Ureter (tissue), 1 donor: ENCODE measurements around the gene PDK2. TPM values are rescaled to one million over a fixed set of nuclear protein-coding genes. Genes with fewer than 3 reads are reported as not detected.

Source experiments
- DNase-seq: peaks from one replicate; pipeline ENCODE4 v3.0.0-alpha.2; 2020; ENCODE audit warnings: low spot score
- total RNA-seq: library from RNA; stranded (reverse); gene quantifications from one replicate; pipeline ENCODE4 v1.2.4, GENCODE V29; 2023
- donor health status: DM: yes; HTN: yes; CAD: no.

The PDK2 gene
- total RNA-seq, 1 donor from 2014 or later: 25.7 TPM

DNA sequence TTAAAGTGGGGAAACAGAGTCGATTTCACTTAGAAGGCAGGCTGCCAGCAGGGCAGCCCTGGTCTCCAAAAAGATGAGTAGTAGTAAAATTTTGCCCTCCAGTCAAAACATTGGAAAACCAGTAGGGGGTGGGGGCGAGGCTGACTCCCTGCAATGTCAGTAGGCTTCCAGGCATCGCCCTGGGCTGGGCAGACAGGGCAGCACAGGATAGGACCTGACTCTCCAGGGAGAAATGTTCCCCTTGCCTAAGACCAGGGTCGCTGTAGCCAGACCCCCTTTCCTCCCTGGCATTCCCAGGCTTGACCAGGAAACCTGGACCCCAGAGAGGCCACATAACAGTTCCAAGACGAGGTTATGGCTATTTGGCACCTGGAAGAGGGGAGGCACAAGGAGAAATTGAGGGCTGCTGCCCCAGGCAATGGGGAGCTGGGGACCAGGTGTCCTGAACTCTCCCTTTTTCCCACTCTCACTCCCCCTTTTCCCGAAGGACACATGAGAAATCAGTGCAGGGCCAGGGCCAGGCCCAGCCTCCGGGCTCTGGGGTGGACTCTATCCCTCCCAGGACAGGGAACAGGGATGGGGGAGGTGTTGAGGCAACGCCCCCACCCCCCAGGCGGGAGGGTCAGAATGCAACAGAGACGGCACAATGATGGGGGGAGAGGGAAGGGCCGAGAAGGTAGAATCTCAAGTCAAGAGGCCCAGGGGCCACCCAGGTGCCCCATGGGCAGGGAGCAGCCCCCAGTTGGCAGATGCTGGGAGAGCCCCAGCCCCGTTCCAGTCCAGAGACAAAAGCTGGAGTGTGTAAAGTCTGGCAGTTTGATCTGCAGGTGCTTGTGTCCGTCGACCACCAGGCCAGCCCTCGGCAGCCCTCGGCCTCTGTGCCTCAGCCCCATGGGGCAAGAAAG is 39.3 kb downstream of the PDK2 start:
- DNase-seq: no peak

DNA sequence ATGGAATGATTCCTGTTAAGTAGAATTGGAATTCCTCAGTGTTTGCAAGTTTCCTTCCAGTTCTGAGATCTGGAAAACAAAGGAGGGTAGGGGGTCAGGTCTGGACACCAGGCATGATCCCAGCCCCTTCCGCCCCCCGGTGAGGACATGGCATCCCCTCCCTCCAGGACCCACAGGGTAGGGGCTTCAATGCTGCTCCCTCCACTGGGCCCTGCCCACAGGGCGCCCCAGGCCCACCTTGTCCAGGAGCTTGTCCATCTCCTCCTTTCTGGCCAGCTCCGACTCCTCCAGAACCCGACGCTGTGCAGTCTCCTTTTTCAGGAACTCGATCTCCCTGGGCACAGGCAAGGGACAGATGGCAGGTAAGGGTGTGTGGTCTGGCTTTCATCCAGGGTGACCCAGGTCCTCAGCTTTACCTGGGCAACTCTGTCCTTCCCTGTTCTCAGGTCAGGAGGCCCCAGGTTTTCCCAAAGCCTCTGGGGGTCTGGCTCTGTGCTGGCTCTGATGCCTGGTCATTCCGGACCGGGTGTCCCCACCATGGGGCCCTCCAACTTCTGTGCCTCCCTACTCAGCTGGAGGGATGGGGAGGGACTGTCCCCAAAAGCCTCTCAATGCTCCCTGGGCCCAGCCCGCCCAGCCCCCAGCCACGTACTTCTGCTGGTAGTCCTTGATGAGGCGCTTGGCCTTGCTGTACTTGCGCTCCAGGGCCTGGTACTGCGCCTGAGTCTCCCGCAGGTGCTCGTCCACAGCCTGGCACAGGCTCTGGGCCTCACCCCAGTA is 40.4 kb downstream of the PDK2 start:
- DNase-seq: no peak

DNA sequence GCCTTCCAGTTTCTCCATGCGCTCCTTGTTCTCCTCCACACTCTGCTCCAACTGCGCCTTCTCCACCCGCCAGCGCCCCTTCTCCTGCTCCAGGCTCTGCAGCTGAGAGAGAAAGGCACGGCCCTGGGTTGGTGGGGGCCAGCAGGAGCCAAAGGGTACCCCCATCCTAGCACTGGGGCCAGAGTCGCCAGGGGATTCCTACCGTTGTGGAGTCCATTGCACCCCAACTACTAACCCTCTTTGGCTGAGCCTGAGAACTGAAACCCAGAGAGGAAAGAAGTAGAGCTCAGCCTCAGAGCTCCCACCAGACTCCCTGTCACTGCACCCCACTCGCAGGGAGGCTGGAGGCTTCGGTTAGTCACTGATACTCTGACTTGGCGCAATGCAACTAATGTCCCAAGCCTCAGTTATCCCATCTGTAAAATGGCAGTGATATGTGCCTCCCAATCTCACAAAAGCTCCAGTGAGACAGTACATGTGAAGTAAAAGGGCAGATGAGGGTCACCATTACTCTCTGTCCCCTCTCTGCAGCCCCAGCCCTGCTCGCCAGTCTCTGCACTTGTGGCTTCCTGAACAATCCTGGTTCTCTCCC is 41.0 kb downstream of the PDK2 start:
- DNase-seq: no peak

DNA sequence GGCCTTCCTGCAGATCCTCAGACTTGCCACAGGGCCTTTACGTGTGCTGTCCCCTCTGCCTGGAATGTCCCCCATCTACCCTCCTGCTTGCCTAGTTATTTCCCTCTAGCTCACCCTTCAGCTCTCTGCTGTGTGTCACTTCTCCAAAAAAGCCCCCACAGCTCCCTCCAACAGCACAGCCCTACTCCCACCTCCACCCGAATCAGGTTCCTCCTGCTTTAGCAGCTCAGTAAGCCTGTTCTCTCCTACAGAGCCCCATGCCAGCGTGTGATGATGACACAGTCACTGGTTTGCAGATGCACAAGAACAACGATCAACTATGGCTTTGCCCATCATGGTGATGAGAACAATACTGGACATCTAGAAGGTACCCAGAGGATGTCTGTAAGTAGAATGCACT is 41.9 kb downstream of the PDK2 start:
- no peak for DNase-seq

DNA sequence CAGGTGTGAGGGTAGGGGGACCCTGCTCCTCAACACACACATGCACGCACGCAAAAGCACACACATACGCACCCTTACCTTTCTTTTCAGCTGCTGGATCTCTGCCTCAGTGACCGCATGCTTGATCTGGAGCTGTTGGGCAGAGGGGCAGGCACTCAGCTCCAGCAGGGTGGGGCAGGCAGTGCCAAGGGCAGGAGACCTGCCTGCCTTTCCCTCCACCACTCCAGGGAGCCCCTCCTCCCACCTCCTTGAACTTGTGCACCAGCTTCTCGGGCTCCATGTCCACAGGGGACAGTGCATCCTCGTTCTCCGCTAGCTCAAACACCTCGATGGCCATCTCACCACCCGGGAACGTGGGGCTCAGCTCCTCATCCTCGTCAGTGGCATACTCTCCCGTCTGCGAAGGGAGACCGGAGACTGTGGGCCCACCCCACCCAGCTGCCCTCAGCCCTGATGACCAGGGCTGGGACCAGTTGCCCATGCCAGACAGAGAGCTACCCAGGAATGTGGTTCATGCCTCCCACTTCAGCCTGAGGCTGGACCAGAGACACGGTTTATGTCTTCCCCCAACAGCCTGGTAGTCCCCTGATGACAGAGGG is 44.1 kb downstream of the PDK2 start:
- no peak for DNase-seq

DNA sequence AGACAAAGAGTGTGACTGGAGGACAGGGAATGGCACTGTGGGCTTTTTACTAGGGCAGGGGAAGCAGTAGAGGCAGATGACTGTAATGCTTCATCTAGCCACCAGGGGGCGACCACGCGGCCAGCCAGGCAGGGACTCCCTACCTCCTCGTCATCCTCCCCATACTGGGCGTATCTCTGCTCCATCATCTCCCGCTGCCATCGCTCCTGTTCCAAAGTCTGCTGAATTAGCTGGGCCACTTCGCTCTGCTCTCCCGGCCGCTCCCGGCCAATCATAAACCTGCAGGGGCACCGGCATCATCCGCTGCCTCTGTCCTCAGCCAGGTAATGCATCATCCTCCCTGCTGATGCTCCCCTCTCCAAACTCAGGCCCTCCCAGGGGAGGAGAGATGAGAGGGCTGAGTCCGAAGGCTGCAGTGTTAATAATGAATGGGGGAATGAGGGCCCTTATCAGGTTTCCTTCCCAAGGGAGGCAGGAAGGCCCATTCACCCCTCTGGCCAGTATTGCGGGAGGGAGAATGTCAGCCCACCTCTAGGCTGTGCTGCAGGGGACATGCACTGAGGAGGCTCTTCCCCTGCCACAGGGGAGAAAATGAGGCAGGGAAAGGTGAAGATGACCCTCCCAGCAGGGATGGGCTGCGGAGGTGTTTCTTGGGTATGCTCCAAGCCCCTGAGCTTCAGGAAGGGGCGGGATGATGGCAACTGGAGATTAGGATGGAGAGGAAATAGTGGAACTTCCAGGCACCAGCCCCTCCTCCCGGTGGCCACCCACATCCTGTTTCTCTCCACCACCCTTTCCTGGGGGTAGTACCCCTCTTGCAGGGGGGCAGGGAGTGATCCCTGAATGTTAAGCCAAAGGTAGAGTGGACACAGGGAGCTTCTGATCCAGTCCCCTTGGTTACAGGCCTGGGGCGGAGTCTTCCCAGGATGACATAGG is 45.1 kb downstream of the PDK2 start:
- peak; percentile 80 for DNase-seq

DNA sequence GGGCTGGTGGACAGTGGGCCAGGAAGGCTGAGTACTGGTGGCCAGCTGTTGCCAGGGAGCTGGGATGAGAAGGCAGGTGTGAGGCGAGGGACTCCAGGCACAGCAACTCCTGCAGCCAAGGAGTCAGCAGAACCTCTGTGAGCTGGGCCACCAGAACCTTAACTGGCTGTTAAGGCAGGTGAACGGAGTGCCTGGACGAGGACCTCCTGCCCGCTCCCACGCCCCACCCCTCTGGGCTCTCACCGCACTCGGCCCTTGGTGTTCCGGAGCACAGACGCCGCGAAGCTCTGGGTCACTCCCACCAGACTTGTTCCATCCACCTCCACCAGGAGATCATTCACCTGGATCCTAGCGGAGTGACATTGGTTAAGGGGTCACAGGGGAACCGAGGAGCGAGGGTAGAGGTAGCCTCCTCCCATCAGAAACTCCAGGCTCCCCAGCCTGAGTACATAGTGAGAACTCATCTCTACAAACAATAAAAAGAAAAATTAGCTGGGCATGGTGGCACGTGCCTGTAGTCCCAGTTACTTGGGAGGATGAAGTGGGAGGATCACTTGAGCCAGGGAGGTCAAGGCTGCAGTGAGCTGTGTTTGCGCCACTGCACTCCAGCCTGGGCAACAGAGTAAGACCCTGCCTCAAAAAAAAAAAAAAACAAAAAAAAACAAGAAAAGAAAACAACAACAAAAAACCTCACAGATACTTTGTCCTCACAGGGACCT is 46.0 kb downstream of the PDK2 start:
- no peak for DNase-seq

DNA sequence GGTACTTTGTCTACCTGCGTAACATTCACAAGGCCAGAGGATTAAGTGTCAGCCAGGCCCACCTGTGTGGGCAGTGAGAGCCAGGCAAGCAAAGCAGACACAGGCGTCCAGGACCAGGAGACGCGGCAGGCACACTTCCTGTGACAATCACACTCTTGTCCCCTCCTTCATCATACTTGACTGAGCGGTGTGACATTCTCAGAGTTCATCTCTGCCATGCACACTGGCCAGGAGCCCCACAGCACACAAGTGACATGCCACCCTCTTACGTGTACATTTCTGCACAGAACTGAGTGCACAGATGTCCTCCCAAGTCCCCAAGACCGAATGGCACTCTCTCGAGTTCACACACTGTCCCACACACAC is 46.6 kb downstream of the PDK2 start:
- no peak for DNase-seq

DNA sequence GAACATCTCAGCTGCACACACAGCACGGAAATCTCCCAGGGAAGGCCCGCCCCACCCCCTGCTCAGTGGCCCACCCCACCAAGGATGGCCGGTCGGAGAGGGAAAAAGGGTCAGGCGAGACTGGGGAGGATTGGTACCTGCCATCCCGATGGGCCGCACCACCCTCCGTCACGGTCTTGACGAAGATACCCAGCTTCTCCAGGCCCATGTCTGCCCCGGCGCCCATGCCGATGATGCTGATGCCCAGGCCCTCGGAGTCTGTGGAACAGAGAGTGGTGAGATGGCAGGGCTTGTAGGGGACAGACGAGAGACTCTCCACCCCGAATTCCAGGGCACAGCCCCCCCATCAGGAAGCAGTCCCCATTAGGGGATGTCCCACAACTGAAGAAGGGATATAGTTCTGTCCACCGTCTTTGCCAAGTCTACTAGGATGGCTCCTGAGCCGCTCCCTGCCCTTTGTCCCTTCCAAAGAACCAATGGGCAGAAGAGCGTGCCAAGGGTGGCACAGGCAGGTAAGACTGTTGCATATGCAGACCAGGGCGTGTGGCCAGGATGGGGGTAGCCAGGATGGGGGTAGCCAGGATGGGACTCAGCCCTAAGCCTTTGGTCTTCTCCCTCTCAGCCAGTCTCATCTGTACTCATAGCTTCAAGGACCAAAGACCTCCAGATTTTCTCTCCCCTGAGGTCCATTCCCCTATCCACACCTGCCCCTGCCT is 48.5 kb downstream of the PDK2 start:
- DNase-seq: no peak

DNA sequence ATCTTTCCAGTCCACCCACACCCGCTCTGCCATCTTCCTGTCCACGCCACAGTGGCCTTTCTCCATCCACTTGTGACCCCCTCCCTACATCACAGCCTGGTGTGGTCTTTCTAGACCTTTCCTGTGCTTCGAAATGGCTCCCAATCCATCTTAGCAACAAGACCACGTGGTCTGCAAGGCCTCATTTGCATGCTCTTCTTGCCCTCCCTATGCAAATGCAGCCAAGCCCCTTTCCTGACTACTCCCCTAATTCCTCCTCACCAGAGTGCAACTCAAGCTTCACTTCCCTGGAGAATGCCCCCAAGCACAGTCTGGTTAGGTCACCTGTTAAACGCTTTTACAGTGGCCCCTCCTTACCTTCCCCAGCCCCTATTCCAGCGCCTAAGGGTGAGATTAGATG is 49.2 kb downstream of the PDK2 start:
- no peak for DNase-seq

DNA sequence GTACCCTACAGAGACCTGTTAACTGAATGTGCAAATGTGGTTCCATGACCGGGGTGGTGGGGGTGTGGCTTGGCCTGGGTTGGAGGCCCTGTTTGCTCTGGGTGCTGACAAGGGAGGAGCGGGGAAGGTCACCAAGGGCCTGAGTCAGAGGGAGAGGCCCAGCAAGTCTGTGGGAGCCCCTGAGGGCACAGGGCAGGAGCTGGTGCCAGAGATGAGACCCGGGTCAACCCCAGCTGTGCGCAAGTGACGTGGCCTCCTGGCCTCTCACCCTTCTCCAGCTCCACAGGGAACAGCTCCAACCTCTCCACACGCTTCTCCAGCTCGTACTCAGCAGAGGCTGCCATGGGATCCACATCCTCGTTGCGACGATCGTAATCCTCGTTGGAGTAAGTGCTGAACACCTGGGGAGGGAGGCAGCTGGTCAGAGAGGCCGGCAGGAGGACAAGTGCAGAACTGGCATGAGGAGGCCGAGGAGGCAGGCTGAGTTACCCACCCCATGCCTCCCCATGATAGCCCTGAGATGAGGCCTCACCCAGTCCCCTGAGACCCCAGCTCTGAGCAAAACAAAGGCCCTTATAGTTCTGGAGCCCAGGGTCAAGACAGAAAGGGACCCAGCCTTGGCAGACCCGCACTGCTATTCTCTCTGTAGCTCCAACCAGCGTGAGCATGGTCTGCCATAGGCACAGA is 49.8 kb downstream of the PDK2 start:
- DNase-seq: no peak

DNA sequence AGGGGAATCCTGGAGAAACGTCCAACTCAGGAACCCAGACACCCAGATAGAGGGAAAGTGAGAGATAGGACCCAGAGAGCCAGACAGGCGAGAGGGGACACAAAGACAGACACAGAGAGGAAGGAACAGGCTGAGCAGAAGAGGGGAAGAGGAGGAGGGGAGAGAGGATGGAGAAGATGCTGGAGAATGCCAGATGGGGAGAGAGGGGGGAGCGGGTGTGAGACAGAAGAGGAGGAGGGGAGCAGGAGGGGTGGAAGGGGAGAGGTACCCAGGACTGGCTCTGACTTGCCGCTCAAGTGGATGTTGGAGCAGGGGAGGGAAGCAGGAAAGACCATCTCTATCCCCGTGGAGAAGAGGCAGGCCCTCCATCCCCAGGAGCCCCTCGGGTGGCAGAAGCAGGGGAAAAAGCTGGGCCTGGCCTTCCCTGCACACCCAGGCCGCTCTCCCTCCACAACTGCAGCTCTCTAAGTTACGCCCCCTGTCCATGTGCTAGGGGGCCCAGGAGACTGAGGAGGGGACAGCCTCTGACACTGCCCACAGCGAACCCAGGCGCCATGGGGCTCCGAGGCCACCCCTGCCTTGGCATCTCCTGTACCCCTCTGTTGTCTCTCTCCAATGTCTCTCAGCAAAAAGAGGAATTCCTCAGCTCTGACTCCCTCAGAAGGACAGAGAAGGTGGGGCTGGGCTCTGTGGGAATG is 50.5 kb downstream of the PDK2 start:
- no peak for DNase-seq

DNA sequence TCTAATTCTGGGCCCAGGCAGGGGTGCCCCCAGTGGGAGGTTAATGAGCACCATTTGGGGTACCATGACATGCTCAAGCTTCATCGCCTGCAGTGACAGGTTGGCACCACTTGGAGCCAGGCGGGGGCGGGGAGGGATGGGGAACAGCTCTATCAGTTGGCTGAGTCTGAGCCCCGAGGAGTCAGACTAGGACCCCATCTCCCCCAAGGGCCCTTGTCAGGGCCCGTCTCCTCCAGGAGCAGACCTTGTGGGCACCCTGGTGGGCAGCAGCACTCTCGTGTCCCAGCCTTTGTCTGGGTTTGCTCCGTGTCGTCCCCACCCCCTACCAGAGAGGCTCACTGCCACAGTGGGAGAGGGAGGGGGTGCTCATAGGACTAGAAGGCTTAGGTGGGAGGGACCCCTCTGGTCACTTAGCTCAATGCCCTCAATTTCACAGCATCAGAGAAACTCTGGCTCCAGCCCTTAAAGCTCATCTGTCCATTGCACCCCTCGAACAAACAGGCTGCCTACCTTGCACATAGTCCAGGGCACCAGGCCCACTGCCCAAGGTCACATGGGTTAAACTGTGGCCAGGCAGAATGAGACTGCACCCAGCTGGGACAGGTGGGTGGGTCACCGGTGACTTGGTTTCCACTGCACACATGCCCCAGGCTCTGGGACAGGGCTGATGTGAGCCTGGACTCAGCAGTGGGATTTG is 51.2 kb downstream of the PDK2 start:
- no peak for DNase-seq

DNA sequence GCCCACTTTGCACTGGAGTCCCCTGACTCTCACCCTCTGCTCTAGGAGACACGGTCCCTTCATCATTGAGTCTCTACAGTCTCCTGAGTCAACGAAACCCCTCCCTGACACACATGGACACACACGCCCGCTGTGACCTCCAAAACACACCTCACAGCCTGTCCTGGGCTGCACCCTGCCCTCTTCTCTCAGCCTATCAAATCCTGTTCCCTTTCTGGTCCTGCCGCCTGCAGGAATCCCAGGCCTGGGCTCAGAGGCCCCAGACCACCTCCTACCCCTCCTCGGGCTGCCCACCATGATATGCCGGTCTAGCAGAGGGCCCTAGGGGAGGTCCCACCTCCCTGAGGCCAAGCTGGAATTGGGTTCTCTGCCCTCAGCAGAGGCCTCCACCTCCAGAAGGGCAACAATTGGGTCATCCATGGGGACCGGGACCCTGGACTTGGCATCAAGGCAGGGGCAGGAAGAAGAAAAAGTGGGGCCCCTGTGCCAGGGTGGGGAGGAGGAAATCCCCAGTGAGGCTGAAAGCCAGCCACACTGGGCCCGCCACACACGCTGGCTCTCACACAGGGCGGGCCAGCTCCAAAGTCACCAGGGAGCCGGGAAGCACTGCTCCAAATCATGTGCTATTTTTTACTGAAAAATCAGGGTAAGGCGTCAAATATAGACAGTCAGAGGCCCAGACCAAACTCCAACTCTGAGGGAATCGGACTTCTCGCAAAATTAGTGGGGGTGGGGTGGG is 51.9 kb downstream of the PDK2 start:
- DNase-seq: no peak

DNA sequence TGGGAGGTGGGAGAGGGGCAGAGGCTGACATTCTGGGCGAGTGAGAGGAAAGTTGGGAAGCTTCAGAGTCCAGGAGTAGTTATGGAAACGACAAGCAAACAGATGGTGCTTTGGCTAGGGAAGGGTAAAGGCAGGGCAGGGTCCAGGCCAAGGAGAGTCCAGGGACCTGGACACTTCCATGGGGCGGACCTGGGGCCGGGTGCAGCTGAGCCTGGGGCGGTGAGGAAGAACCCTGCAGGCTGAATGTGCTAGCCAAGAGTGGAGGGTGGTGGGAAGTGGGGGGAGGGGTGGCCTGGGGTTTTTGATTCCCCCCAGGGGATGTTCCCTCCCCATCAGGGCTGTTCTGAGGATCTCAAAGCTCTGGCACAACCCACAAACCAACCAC is 52.7 kb downstream of the PDK2 start:
- no peak for DNase-seq

DNA sequence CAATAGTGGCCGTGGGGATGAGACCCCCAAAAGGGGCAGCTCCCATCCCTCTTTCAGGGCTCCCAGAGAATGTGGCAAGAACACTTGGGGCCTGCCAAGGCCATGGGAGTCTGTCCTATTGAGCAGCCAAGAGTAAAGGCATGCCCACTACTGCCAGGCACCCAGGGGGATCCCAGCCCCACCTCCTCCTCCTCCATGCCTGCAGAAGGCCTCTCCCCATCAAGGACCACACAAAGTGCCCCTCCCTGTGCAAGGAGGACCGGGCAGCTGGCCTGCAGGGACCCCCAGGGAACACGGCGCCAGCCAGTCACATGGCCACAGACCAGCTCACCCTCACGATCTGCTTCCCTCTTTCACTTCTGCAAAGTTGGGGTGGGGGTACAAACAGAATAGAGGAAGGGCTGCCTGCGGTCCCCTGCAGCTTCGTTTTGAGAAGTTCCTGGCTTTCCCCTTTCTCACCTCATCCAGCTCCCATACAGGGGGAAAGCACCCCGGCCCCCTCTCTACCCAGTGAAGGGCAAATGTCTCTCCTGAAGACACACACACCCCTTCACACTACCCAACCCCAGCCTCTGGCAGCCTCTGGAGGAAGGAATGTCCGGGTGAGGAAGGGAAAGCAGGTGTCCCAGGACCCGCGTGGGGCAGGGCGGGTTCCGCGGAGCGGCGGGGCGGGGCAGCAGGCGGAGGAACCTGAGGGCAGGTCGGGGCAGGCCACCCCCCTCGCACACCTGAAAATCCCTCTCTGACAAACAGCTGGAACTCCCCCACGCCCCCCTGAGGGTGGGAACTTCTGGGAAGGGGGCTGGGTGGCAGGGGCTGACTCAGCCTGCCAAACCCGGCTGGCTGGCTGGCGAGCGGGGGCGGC is 53.3 kb downstream of the PDK2 start:
- peak; percentile 90 for DNase-seq

DNA sequence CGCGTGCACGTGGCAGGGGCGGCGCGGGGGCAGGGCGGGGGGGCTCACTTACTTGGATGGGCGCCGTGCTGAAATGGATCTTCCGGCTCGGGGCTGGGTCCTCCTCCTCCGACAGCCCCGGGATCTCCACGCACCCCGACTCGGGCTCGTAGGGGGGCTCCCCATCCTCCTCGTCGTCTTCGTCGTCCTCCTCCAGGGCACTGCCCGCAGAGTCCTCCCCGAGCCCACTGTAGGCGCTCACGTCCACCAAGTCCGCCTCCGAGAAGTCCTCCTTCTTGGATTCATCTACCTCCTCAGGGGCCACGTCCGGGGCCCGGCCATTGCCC is 53.9 kb downstream of the PDK2 start:
- no peak for DNase-seq
